ENCODE results near the gene CNPY2. TPM values are rescaled to one million over a fixed set of nuclear protein-coding genes. Genes with fewer than 3 reads are reported as not detected.

The CNPY2 gene
- total RNA-seq (10 to 100 TPM; 52.9 to 92.8 (median 90.8) TPM), total RNA-seq (5.3 to 12.9 (median 9.0) reads per million in 29 experiments)
- total RNA-seq (2013), result 86.1 TPM

- under 1% methylated on average over 60 of the region's 62 CpGs for WGBS (ENCODE audit: insufficient coverage)
- Histone ChIP-seq H3K27ac (ENCODE audit: low read length) (peak within 1 kb of the TSS; percentile 79), H3K36me3 (ENCODE audit: control insufficient read depth in 2 of 2, extremely low read depth in 1 of 2, insufficient read depth in 1 of 2, low read length in 1 of 2) (peaks cover 0 to 32% of the 10 kb centered on the region in 2 donors), H3K9me3 (no peaks in the 10 kb centered on the region), H3K4me1 (ENCODE audit: control insufficient read depth in 1 of 2, extremely low read depth in 1 of 2, insufficient read depth in 2 of 2, low read length in 2 of 2) (peaks cover 9 to 17% of the 10 kb centered on the region in 2 experiments), H3K4me3 (ENCODE audit: control insufficient read depth in 1 of 2, extremely low read depth in 1 of 2, low read length in 1 of 2) (peak within 1 kb of the TSS; percentile 66 to 96), H3K27me3 (replicated peaks in 1 of 2; ENCODE audit: control insufficient read depth in 2 of 2, extremely low read depth in 1 of 2, insufficient read depth in 2 of 2, low read length in 1 of 2) (no peaks in the 10 kb centered on the region)
- peak within 1 kb of the TSS; percentile 97 to 99 (median 97) for H3K4me3 Mint-ChIP-seq
- peaks cover 11 to 19% (median 19%) of the 10 kb centered on the region in 3 donors for H3K4me1 Mint-ChIP-seq
- ChIA-PET CTCF (interaction anchor here (0.5 to 2.7 kb wide), 14 partner anchors 10 to 342 kb away, joined by 3 to 21 read pairs (median 4); partner anchors contain the start of genes COQ10A (in 1 of the 2), IL23A (in 1 of the 2), PA2G4 (in 1 of the 2) and PAN2 (in 1 of the 2)), POLR2A (interaction anchor here (0.6 to 2.0 kb wide), 7 partner anchors 14 to 410 kb away, joined by 3 to 17 read pairs (median 4); partner anchors contain the start of gene STAT2 (in 2 of the 2))
- H3K9me3 Mint-ChIP-seq, result no peaks in the 10 kb centered on the region
- H3K27ac Mint-ChIP-seq, result peak within 1 kb of the TSS; percentile 97 to 99
- H3K36me3 Mint-ChIP-seq, result peaks cover 7% of the 10 kb centered on the region
- H3K27me3 Mint-ChIP-seq, result no peaks in the 10 kb centered on the region
- peak; percentile 86 to 97 (median 91) for DNase-seq
- peak; percentile 90 to 94 (median 92) for ATAC-seq (replicated peaks in 1 of 4)
These were observed at the start of gene CNPY2 for GRCh38 chr12:56315622-56316473. CNPY2 (minus strand) TSS chr12:56315988; CDS start chr12:56315217, 771 bp downstream.

GRCh38 chr12:56362130-56363059 lies 46.6 kb upstream of the CNPY2 start, which contains the start of gene APOF:
APOF (minus strand) TSS chr12:56362857; CDS start chr12:56362745, 112 bp downstream.
- H3K27me3 ChIP-seq (replicated peaks in 1 of 2; ENCODE audit: control insufficient read depth in 2 of 2, extremely low read depth in 1 of 2, insufficient read depth in 2 of 2, low read length in 1 of 2), result peaks cover 0 to 3% of the 10 kb centered on the region in 2 experiments
- no peak within 1 kb of the TSS for H3K4me3 ChIP-seq (ENCODE audit: control insufficient read depth in 1 of 2, extremely low read depth in 1 of 2, low read length in 1 of 2)
- Mint-ChIP-seq H3K27me3 (no peaks in the 10 kb centered on the region), H3K9me3 (no peaks in the 10 kb centered on the region), H3K4me1 (peaks cover 24 to 33% (median 31%) of the 10 kb centered on the region in 3 donors), H3K4me3 (peak within 1 kb of the TSS; percentile 84 to 96 (median 95)), H3K27ac (peak within 1 kb of the TSS; percentile 94 to 98), H3K36me3 (no peaks in the 10 kb centered on the region)
- ATAC-seq (replicated peaks in 1 of 4), result no peak
- CTCF ChIA-PET, result interaction anchor here in 1 of 2 donors (1.1 kb wide), 2 partner anchors 9 to 102 kb away, joined by 3 read pairs; no protein-coding TSS in a partner anchor
- no peaks in the 10 kb centered on the region for H3K9me3 ChIP-seq
- H3K4me1 ChIP-seq (ENCODE audit: control insufficient read depth in 1 of 2, extremely low read depth in 1 of 2, insufficient read depth in 2 of 2, low read length in 2 of 2), result peaks cover 8 to 22% of the 10 kb centered on the region in 2 experiments
- no peak for DNase-seq
- no peaks in the 10 kb centered on the region for H3K36me3 ChIP-seq (ENCODE audit: control insufficient read depth in 2 of 2, extremely low read depth in 1 of 2, insufficient read depth in 1 of 2, low read length in 1 of 2)
- no peak within 1 kb of the TSS for H3K27ac ChIP-seq (ENCODE audit: low read length)
- WGBS (ENCODE audit: insufficient coverage), result 100% methylated on average over 3 of the region's 10 CpGs
- POLR2A ChIA-PET, result no interaction called here

GRCh38 chr12:56361487-56362129 lies 45.8 kb upstream of the CNPY2 start:
- ATAC-seq (replicated peaks in 1 of 4), result no peak
- no peaks in the 10 kb centered on the region for H3K27me3 Mint-ChIP-seq
- Histone ChIP-seq H3K4me1 (ENCODE audit: control insufficient read depth in 1 of 2, extremely low read depth in 1 of 2, insufficient read depth in 2 of 2, low read length in 2 of 2) (peaks cover 8 to 24% of the 10 kb centered on the region in 2 experiments), H3K4me3 (ENCODE audit: control insufficient read depth in 1 of 2, extremely low read depth in 1 of 2, low read length in 1 of 2) (no peak overlapping the region), H3K36me3 (ENCODE audit: control insufficient read depth in 2 of 2, extremely low read depth in 1 of 2, insufficient read depth in 1 of 2, low read length in 1 of 2) (no peaks in the 10 kb centered on the region), H3K27me3 (replicated peaks in 1 of 2; ENCODE audit: control insufficient read depth in 2 of 2, extremely low read depth in 1 of 2, insufficient read depth in 2 of 2, low read length in 1 of 2) (no peaks in the 10 kb centered on the region), H3K9me3 (no peaks in the 10 kb centered on the region), H3K27ac (ENCODE audit: low read length) (no peak overlapping the region)
- H3K36me3 Mint-ChIP-seq, result no peaks in the 10 kb centered on the region
- H3K9me3 Mint-ChIP-seq, result no peaks in the 10 kb centered on the region
- peak overlapping the region; percentile 84 to 96 (median 95) for H3K4me3 Mint-ChIP-seq
- peaks cover 25 to 33% (median 31%) of the 10 kb centered on the region in 3 donors for H3K4me1 Mint-ChIP-seq
- DNase-seq, result no peak
- ChIA-PET POLR2A (no interaction called here), CTCF (no interaction called here)
- WGBS (ENCODE audit: insufficient coverage), result 90% methylated on average over 8 of the region's 8 CpGs
- H3K27ac Mint-ChIP-seq, result peak overlapping the region; percentile 94 to 98

DNA sequence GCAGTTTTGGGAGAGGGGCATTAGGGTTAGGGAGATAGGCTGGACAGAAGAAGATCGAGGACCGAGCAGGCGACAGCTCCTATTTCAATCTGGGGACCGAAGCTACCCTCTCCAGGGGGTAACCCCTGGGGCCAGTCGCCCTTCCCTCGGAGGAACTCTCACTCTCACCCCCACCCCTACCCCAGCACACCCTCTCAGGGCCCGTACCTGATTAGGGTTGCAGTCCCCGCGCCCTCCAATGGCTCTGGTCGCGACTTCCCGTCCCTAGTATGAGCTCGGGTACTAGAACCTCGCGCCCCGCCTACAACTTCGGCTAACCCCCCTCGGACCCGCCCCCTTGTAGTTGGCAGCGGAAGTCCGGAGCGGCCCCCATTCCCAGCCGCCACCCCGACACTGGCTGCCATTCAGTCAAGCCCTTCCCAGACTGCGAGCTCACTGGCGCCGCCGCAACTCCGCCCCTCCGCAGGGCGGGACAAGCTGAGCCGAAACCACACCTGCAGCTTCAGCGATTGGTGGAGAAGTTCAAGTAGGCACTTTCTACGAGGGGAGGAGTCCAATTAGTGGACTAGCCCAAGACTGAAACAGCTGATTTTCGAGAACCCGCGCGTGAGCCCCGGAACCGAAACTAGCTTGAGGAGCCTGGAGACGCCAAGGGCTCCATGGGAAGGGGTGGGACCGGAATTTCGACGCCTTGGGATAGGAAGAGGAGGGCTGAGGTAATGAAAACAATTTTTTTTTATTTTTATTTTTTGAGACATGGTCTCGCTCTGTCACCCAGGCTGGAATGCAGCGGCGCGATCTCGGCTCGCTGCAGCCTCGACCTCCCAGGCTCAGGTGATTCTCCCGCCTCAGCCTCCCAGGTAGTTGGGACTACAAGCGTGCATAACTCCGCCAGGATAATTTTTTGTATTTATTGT lies 44.3 kb upstream of the CNPY2 start, which contains the start of gene STAT2:
TSS of gene STAT2 (minus strand) at position 257 of the 917 bp plus-strand sequence. CDS start 3,536 bp downstream, outside the sequence.
- CTCF ChIA-PET, result interaction anchor here (0.5 to 2.2 kb wide), 26 partner anchors 9 to 530 kb away, joined by 3 to 31 read pairs (median 4); partner anchors contain the start of genes ANKRD52 (in 1 of the 2), CNPY2 (in 1 of the 2), DNAJC14 (in 1 of the 2) and ESYT1 (in 1 of the 2)
- H3K27ac Mint-ChIP-seq, result peak within 1 kb of the TSS; percentile 94 to 98
- peaks cover 9% of the 10 kb centered on the region for H3K36me3 Mint-ChIP-seq
- peak within 1 kb of the TSS; percentile 84 to 96 (median 95) for H3K4me3 Mint-ChIP-seq
- H3K9me3 Mint-ChIP-seq, result no peaks in the 10 kb centered on the region
- POLR2A ChIA-PET, result interaction anchor here (0.5 to 1.8 kb wide), 19 partner anchors 9 to 751 kb away, joined by 3 to 17 read pairs (median 5); partner anchors contain the start of genes IL23A (in 2 of the 2), PAN2 (in 2 of the 2), CNPY2 (in 1 of the 2) and DNAJC14 (in 1 of the 2)
- H3K4me1 Mint-ChIP-seq, result peaks cover 29 to 37% (median 36%) of the 10 kb centered on the region in 3 donors
- Histone ChIP-seq H3K36me3 (ENCODE audit: control insufficient read depth in 2 of 2, extremely low read depth in 1 of 2, insufficient read depth in 1 of 2, low read length in 1 of 2) (peaks cover 6 to 13% of the 10 kb centered on the region in 2 donors), H3K27me3 (replicated peaks in 1 of 2; ENCODE audit: control insufficient read depth in 2 of 2, extremely low read depth in 1 of 2, insufficient read depth in 2 of 2, low read length in 1 of 2) (no peaks in the 10 kb centered on the region), H3K4me3 (ENCODE audit: control insufficient read depth in 1 of 2, extremely low read depth in 1 of 2, low read length in 1 of 2) (peak within 1 kb of the TSS; percentile 75 to 85), H3K9me3 (no peaks in the 10 kb centered on the region), H3K27ac (ENCODE audit: low read length) (peak within 1 kb of the TSS; percentile 52), H3K4me1 (ENCODE audit: control insufficient read depth in 1 of 2, extremely low read depth in 1 of 2, insufficient read depth in 2 of 2, low read length in 2 of 2) (peaks cover 8 to 24% of the 10 kb centered on the region in 2 experiments)
- peak; percentile 95 to 98 (median 96) for ATAC-seq (replicated peaks in 1 of 4)
- DNase-seq, result peak; percentile 97 to 100 (median 99)
- no peaks in the 10 kb centered on the region for H3K27me3 Mint-ChIP-seq
- WGBS (ENCODE audit: insufficient coverage), result under 1% methylated on average over 37 of the region's 54 CpGs
